Gastroesophageal sphincter (tissue), 4 donors: ENCODE results near the gene FNDC3B. TPM values are rescaled to one million over a fixed set of nuclear protein-coding genes. Genes with fewer than 3 reads are reported as not detected.

Experiments used
- ATAC-seq: fragments of 150-250 bp; one replicate; pipeline ENCODE4 v1.9.1; 2016; ENCODE audit warnings: mild to moderate bottlenecking, moderate library complexity
- H3K27ac ChIP-seq, 4 donors: fragments of 200-600 bp; sonication (generic) in 3 of 4; 1 replicate in 3 of 4; 2 replicates in 1 of 4; pipeline ENCODE4 v1.5.1; 2016 to 2019
- H3K27me3 ChIP-seq: fragments of 200-600 bp; sonication (generic); one replicate; pipeline ENCODE4 v1.5.1; 2019
- H3K36me3 ChIP-seq, 2 donors: fragments of 200-600 bp; sonication (generic); one replicate each; pipeline ENCODE4 v1.5.1; 2019; ENCODE audit warnings: control low read depth in 1 of 2
- H3K4me1 ChIP-seq, 3 donors: fragments of 200-600 bp; sonication (generic); 1 replicate in 2 of 3; 2 replicates in 1 of 3; pipeline ENCODE4 v1.5.1; 2016 to 2019; ENCODE audit warnings: control low read depth in 2 of 3
- H3K4me3 ChIP-seq, 2 donors: fragments of 200-600 bp; sonication (generic); one replicate each; pipeline ENCODE4 v1.5.1; 2019; ENCODE audit warnings: mild to moderate bottlenecking in 1 of 2, moderate library complexity in 1 of 2
- H3K9me3 ChIP-seq, 3 donors: fragments of 200-600 bp; sonication (generic); one replicate each; pipeline ENCODE4 v1.5.1; 2017 to 2019; ENCODE audit warnings: control low read depth in 2 of 3
- CTCF ChIP-seq, 4 experiments: fragments of 200-600 bp in 2 of 4; fragments of 450-650 bp in 2 of 4; sonication (generic) in 1 of 4; IDR thresholded peaks; one replicate each; pipeline ENCODE4 v1.5.1; 2017 to 2019; ENCODE audit warnings: antibody characterized with exemption in 4 of 4, mild to moderate bottlenecking in 2 of 4, moderate library complexity in 2 of 4
- EP300 ChIP-seq: sonication (generic); formaldehyde crosslinking; IDR thresholded peaks from one replicate; pipeline ENCODE4 v1.6.1; 2017; ENCODE audit warnings: antibody characterized with exemption, mild to moderate bottlenecking
- POLR2A ChIP-seq, 2 donors: fragments of 450-650 bp; IDR thresholded peaks; one replicate each; pipeline ENCODE4 v1.6.1; 2017; ENCODE audit warnings: antibody characterized with exemption in 2 of 2, mild to moderate bottlenecking in 2 of 2, moderate library complexity in 1 of 2
- POLR2AphosphoS5 ChIP-seq: sonication (generic); formaldehyde crosslinking; IDR thresholded peaks from one replicate; pipeline ENCODE4 v1.6.1; 2017; ENCODE audit warnings: antibody characterized with exemption
- WGBS, 2 donors: methylation state at CpG; one replicate each; pipeline ENCODE4 v1.1.5; 2018; ENCODE audit warnings: low coverage in 1 of 2; 5-methylcytosine and 5-hydroxymethylcytosine counted together
- total RNA-seq, 4 donors: library from RNA; depleted of rRNA; stranded (reverse); fragments of >200 nt; gene quantifications; one replicate each; pipeline ENCODE4 v1.1.0, GENCODE V29; 2016

Gene FNDC3B
- total RNA-seq, 4 donors from 2014 or later, result 53.1 to 97.2 (median 70.8) TPM

DNA sequence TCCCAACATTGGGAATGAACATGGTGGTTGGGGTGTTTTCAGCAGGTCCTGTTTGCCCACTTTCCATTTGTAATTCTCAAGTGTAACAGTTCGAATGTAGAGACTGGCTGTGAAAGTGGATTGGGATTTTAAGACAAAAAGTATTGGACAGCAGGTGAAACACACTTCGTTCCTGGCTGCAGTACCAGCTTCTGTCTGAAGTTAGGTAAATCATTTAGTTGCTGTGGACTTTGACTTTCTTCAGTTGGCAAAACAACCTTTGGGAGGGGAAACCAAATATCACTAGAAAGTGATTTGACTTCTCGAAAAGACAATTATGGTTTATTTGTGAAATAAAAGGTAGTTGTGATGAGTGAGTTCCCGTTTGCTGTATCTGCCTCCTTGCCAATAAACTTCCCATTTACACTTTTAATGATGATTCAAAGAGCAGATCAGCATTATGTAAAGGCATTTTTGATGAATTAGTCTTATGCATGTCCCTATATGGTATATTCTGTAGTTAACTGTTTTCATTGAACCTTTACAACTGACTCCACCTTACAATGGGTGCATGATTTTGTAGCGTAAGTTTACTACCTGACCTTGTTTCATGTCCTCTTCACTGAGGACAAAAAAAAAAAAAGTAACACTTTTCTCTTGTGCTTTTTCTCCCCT lies 34.0 kb downstream of the FNDC3B start:
- no peak overlapping the region for H3K4me3 ChIP-seq
- no peak overlapping the region for H3K27ac ChIP-seq
- TF ChIP-seq EP300 (no peak), POLR2AphosphoS5 (no peak), CTCF (IDR thresholded peaks at IDR 0.05) (no peak), POLR2A (IDR thresholded peaks at IDR 0.05) (no peak)
- H3K9me3 ChIP-seq, result no peaks in the 10 kb centered on the region
- 72 to 86% methylated on average over 5 of the region's 5 CpGs for WGBS, 2 donors
- ATAC-seq, result no peak
- peaks cover 16 to 69% (median 20%) of the 10 kb centered on the region in 3 donors for H3K4me1 ChIP-seq
- H3K36me3 ChIP-seq, result no peaks in the 10 kb centered on the region
- no peaks in the 10 kb centered on the region for H3K27me3 ChIP-seq

DNA sequence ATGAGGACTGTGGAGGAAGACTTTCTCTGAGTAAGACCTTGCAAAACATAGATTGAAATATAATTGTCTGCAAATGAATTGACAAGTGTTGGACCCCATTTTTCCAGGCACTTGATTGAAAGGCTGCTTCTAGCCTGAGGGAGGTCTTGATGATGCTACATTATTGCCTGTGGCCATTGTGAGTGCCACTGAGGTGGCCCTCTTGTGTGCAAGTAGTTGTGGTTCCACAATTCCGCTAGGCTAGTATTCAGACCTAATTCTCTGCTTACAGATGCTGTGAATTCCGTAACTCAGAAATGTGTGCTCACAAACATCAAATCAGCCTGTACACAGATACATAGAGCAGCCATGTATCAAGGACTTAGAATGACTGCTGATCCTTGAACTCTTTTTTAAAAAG lies 34.7 kb downstream of the FNDC3B start:
- H3K4me1 ChIP-seq, result peaks cover 11 to 63% (median 20%) of the 10 kb centered on the region in 3 donors
- ATAC-seq, result no peak
- no peaks in the 10 kb centered on the region for H3K27me3 ChIP-seq
- H3K9me3 ChIP-seq, result no peaks in the 10 kb centered on the region
- no peak overlapping the region for H3K4me3 ChIP-seq
- no peak for TF ChIP-seq POLR2AphosphoS5
- no peak for TF ChIP-seq POLR2A (IDR thresholded peaks at IDR 0.05)
- no peak for TF ChIP-seq EP300
- TF ChIP-seq CTCF (IDR thresholded peaks at IDR 0.05), result no peak
- H3K27ac ChIP-seq, result no peak overlapping the region
- 100% methylated on average over 2 of the region's 2 CpGs; no CpG with 5 or more reads in 1 of the 2 donors for WGBS, 2 donors
- H3K36me3 ChIP-seq, result no peaks in the 10 kb centered on the region

DNA sequence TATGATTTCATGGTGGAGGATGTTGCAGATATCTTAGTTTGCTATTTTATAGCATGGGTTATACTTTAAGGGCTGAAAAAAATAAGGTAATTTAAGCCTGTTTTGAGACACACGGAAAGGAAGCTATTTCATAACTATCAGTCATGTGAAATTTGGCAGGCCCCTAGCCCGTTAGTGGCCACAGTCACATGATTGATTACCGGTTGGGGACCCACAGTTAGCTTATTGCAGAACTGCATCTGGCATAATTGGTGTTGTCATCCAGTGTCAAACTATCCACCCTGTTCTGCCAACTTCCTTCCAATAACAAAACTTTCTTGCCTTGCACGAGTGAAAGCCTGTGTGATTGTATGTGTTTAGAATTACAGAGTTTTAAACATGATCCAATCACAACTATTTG lies 35.2 kb downstream of the FNDC3B start:
- Histone ChIP-seq H3K27me3 (no peaks in the 10 kb centered on the region), H3K4me1 (peaks cover 9 to 57% (median 20%) of the 10 kb centered on the region in 3 donors), H3K4me3 (no peak overlapping the region), H3K36me3 (no peaks in the 10 kb centered on the region), H3K27ac (no peak overlapping the region), H3K9me3 (no peaks in the 10 kb centered on the region)
- ATAC-seq, result peak; percentile 82
- whole genome bisulfite sequencing, 2 donors, result 18 to 46% methylated on average over 4 of the region's 4 CpGs
- TF ChIP-seq POLR2AphosphoS5 (peak; percentile 27), EP300 (no peak)

- TF ChIP-seq POLR2AphosphoS5, result no peak
- Histone ChIP-seq H3K27me3 (no peaks in the 10 kb centered on the region), H3K4me1 (peaks cover 7 to 41% (median 14%) of the 10 kb centered on the region in 3 donors), H3K27ac (no peak overlapping the region), H3K4me3 (no peak overlapping the region), H3K9me3 (no peaks in the 10 kb centered on the region), H3K36me3 (no peaks in the 10 kb centered on the region)
- no peak for ATAC-seq
- 89 to 90% methylated on average over 2 of the region's 2 CpGs for WGBS, 2 donors
Observed at GRCh38 chr3:172076212-172076611, 36.8 kb downstream of the FNDC3B start.

GRCh38 chr3:172077197-172077757 lies 37.9 kb downstream of the FNDC3B start:
- TF ChIP-seq CTCF (IDR thresholded peaks at IDR 0.05) (no peak), POLR2A (IDR thresholded peaks at IDR 0.05) (no peak), EP300 (no peak), POLR2AphosphoS5 (no peak)
- Histone ChIP-seq H3K36me3 (no peaks in the 10 kb centered on the region), H3K9me3 (no peaks in the 10 kb centered on the region), H3K4me1 (peaks cover 7 to 40% (median 14%) of the 10 kb centered on the region in 3 donors), H3K4me3 (no peak overlapping the region), H3K27ac (no peak overlapping the region), H3K27me3 (no peaks in the 10 kb centered on the region)
- 58 to 60% methylated on average over 4 of the region's 4 CpGs for WGBS, 2 donors
- no peak for ATAC-seq

- no peak overlapping the region for H3K4me3 ChIP-seq
- WGBS, 2 donors, result 52 to 68% methylated on average over 3 to 4 of the region's 4 CpGs
- H3K27ac ChIP-seq, result no peak overlapping the region
- no peaks in the 10 kb centered on the region for H3K27me3 ChIP-seq
- TF ChIP-seq CTCF (IDR thresholded peaks at IDR 0.05) (no peak), POLR2AphosphoS5 (no peak), EP300 (no peak), POLR2A (IDR thresholded peaks at IDR 0.05) (no peak)
- ATAC-seq, result no peak
- H3K4me1 ChIP-seq, result peaks cover 5 to 40% (median 14%) of the 10 kb centered on the region in 3 donors
- peaks cover 0 to 2% of the 10 kb centered on the region in 2 donors for H3K36me3 ChIP-seq
- H3K9me3 ChIP-seq, result no peaks in the 10 kb centered on the region
Observed at GRCh38 chr3:172078244-172078643, 38.9 kb downstream of the FNDC3B start.
